H1 (cell line): ENCODE data around the gene SNORC. TPM values are rescaled to one million over a fixed set of nuclear protein-coding genes. Genes with fewer than 3 reads are reported as not detected.

Experiments used
- BACH1 ChIP-seq: IDR thresholded peaks from 2 replicates; pipeline ENCODE4 v1.6.1; 2012; ENCODE audit warnings: low read length, improper control_type of control experiment
- CEBPB ChIP-seq: IDR thresholded peaks from 2 replicates; pipeline ENCODE4 v1.6.1; 2012; ENCODE audit warnings: low read depth, low read length
- polyA plus RNA-seq, 7 experiments: library from polyadenylated mRNA; depleted of rRNA in 3 of 7; stranded (reverse) in 5 of 7; unstranded in 2 of 7; fragments of >200 nt in 5 of 7; fragments of 200-250 nt in 2 of 7; gene quantifications; 1 replicate in 5 of 7; 2 replicates in 1 of 7; 4 replicates in 1 of 7; pipeline versions ENCODE4 v1.2.1 to v1.2.3, GENCODE V29; 2011 to 2013; ENCODE audit warnings: missing spikeins in 2 of 7, mixed read lengths in 2 of 7
- total RNA-seq: library from RNA; stranded (reverse); fragmentation: NEBNext Ultra II Directional; extraction: Animal tissue kit (Norgen Biotek cat#: 25700); gene quantifications from 2 replicates; pipeline ENCODE4 v1.2.1, GENCODE V29; 2021

The SNORC gene
- total and polyA plus RNA-seq, 2 of the 8 experiments (the other 6 are each of a cell fraction or from before 2014, with no cell fraction given): 1.6 to 1.8 TPM

DNA sequence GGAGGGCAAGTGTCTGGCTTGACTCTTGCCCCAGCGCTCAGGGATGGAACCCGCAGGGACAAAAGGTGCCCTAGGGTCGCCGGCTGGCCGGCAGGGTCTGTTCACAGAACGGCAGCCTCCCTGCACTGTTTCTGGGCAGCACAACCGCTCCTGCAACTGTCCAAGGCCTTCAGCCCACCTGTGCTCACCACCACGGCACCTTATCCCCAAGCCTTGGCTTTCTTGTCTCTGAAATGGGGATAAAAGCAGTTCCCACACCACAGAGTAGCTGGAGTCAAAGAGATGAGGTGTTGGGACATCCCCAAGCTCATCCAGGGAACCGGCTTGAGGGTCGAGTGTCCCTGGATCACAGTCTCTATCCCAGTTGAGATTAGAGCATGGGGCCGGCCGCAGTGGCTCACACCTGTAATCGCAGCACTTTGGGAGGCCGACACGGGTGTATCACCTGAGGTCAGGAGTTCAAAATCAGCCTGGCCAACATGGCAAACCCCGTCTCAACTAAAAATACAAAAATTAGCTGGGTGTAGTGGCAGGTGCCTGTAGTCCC, 4.7 kb downstream of the SNORC start (continued):
- no peak for TF ChIP-seq CEBPB
- no peak for TF ChIP-seq BACH1
- TF ChIP-seq, all 59 proteins: peak for 0
